Measurements from ENCODE around the gene KRTAP5-10. TPM values are rescaled to one million over a fixed set of nuclear protein-coding genes. Genes with fewer than 3 reads are reported as not detected.
"Not testable (repeated sequence)": the region's sequence is repeated elsewhere in the genome, so short reads cannot be mapped to it uniquely, and the experiment has no call there.

KRTAP5-10 gene
- total and polyA plus RNA-seq, 2 experiments from 2014 or later: not detected

DNA sequence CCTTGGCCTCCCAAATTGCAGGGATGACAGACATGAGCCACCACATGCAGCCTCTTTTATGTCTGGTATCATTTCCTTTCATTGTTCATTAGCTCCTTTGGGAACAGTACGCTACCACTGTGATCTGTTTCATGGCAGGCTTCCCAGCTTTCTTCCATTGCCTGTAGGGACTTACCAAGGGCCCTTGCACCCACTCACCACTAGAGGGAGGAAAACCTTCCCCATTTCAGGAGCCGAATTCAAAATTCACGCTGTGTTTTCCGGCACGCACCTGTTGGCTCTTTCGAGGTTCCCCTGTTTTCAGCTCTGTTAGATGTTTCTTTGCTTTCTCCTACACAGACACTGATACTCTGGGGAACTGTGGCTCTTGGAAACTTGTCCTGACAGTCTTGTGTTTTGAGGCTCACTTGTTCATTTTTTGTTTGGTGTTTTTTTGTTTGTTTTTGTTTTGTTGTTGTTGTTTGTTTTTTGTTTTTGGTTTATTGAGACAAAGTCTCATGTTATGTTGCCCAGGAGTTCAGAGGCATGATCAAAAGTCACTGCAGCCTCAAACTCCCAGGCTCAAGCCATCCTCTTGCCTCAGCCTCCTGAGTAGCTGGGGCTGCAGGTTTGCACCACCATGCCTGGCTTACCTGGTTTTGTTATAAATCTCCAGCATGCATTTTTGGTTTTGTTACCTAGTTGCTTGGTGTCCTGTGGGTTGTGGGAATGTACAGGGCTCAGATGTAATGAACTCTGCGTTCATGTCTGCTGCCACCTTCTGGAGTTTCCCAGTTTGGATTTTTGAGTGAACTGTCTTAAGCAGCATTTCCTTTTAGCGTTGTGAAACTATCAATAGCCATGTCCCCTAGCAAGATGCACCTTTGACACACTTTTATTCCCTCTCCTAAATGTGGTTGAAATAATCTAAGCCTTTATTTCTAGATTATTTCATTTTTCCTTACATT lies 15.0 kb downstream of the KRTAP5-10 start:
- Histone ChIP-seq H3K9me2 (ENCODE audit: insufficient read depth) (no peaks in the 10 kb centered on the region), H4K20me1 (ENCODE audit: insufficient read depth) (no peaks in the 10 kb centered on the region), H3K4me3 (no peak overlapping the region), H3K36me3 (ENCODE audit: low read depth) (no peaks in the 10 kb centered on the region), H3K9me3 (ENCODE audit: low read depth) (no peaks in the 10 kb centered on the region), H3K27ac (no peak overlapping the region), H3K9ac (no peak overlapping the region), H3K27me3 (replicated peaks; ENCODE audit: insufficient read depth) (peaks cover 19% of the 10 kb centered on the region; the same call in 1 of the 2 replicates), H3F3A (ENCODE audit: insufficient read depth) (no peaks in the 10 kb centered on the region), H3K4me2 (ENCODE audit: unreplicated experiment) (no peak overlapping the region), H3K4me1 (ENCODE audit: insufficient read depth) (no peaks in the 10 kb centered on the region), H3K79me2 (ENCODE audit: insufficient read depth) (no peaks in the 10 kb centered on the region), H2AFZ (no peak overlapping the region)
- in situ Hi-C loops (cut with MboI): no loop called here
- 2 to 4% methylated on average over 8 of the region's 8 CpGs for WGBS, 2 experiments (ENCODE audit: low coverage in 1 of 2, low lambda C conversion rate in 2 of 2, missing lambda C conversion rate in 2 of 2)
- TF ChIP-seq EZH2phosphoT487 (IDR thresholded peaks at IDR 0.05; ENCODE audit: insufficient read depth, low read depth) (no peak), EZH2 (IDR thresholded peaks at IDR 0.05; ENCODE audit: insufficient read depth, poor library complexity, severe bottlenecking) (no peak)
- DNase-seq: peak; percentile 90

DNA sequence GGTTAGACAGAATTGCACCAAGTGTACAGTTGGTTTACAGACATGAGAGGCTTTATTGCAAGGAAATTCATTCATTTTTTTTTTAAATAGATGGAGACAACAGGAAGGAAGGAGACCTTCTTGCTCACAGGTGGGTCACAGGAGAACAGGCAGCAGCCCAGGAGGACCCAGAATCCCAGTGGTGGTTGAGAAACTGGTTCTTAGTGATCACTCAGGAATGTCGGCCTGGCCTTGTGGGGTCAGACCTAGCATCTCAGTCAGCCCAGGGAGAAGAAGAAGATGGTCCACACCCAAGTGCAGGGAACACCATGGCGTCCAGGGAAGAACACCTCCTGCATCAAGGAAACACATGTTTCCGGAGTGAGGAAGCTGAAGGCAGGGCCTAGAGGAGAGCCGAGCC lies 16.5 kb downstream of the KRTAP5-10 start:
- no peak overlapping the region for H3K4me3 ChIP-seq
- DNase-seq: no peak
- H3K4me1 ChIP-seq (ENCODE audit: insufficient read depth): no peaks in the 10 kb centered on the region
- H4K20me1 ChIP-seq (ENCODE audit: insufficient read depth): no peaks in the 10 kb centered on the region
- H2AFZ ChIP-seq: no peak overlapping the region
- H3K27ac ChIP-seq: no peak overlapping the region
- no peaks in the 10 kb centered on the region for H3K9me3 ChIP-seq (ENCODE audit: low read depth)
- H3F3A ChIP-seq (ENCODE audit: insufficient read depth): no peaks in the 10 kb centered on the region
- H3K4me2 ChIP-seq (ENCODE audit: unreplicated experiment): no peak overlapping the region
- no peaks in the 10 kb centered on the region for H3K36me3 ChIP-seq (ENCODE audit: low read depth)
- H3K27me3 ChIP-seq (replicated peaks; ENCODE audit: insufficient read depth): peaks cover 7% of the 10 kb centered on the region; the same call in 1 of the 2 replicates
- in situ Hi-C loops (cut with MboI): no loop called here
- no peaks in the 10 kb centered on the region for H3K9me2 ChIP-seq (ENCODE audit: insufficient read depth)
- no peak for TF ChIP-seq EZH2phosphoT487 (IDR thresholded peaks at IDR 0.05; ENCODE audit: insufficient read depth, low read depth)
- no peak for TF ChIP-seq EZH2 (IDR thresholded peaks at IDR 0.05; ENCODE audit: insufficient read depth, poor library complexity, severe bottlenecking)
- no peak overlapping the region for H3K9ac ChIP-seq
- WGBS, 2 experiments (ENCODE audit: low coverage in 1 of 2, low lambda C conversion rate in 2 of 2, missing lambda C conversion rate in 2 of 2): 40 to 54% methylated on average over 4 of the region's 4 CpGs
- H3K79me2 ChIP-seq (ENCODE audit: insufficient read depth): no peaks in the 10 kb centered on the region

DNA sequence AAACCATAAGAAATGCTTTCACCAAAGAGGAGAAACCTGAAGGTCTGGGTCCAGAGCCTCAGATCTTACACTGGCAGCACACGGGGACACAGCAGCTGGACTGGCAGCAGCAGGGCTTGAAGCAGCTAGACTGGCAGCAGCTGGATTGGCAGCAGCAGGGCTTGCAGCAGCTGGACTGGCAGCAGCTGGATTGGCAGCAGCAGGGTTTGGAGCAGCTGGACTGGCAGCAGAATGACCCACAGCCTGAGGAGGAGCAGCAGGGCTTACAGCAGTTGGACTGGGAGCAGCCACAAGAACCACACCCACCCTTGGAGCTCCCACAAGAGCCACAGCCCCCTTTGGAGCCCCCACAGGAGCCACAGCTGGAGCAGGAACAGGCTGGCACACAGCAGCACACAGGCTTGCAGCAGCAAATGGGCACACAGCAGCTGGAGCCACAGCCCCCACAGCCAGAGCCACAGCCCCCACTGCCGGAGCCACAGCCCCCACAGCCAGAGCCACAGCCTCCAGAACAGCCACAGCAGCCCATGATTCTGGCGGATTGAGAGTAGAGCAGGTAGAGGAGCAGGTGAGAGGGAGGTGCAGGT lies 17.0 kb downstream of the KRTAP5-10 start, which contains the start of gene KRTAP5-11:
Gene KRTAP5-11, minus strand, starts transcription at position 567 of the 587 bp plus-strand sequence. Its CDS starts 38 bp downstream, at position 529.
- no peak for TF ChIP-seq EZH2phosphoT487 (IDR thresholded peaks at IDR 0.05; ENCODE audit: insufficient read depth, low read depth)
- TF ChIP-seq EZH2 (IDR thresholded peaks at IDR 0.05; ENCODE audit: insufficient read depth, poor library complexity, severe bottlenecking): no peak
- Histone ChIP-seq H4K20me1 (ENCODE audit: insufficient read depth) (no peaks in the 10 kb centered on the region), H3K9me2 (ENCODE audit: insufficient read depth) (no peaks in the 10 kb centered on the region), H3K36me3 (ENCODE audit: low read depth) (no peaks in the 10 kb centered on the region), H3K27me3 (replicated peaks; ENCODE audit: insufficient read depth) (peaks cover 7% of the 10 kb centered on the region; the same call in 1 of the 2 replicates), H3K79me2 (ENCODE audit: insufficient read depth) (no peaks in the 10 kb centered on the region), H3K9ac (no peak within 1 kb of the TSS), H3K4me1 (ENCODE audit: insufficient read depth) (no peaks in the 10 kb centered on the region), H2AFZ (no peak within 1 kb of the TSS), H3K27ac (no peak within 1 kb of the TSS), H3K9me3 (ENCODE audit: low read depth) (no peaks in the 10 kb centered on the region), H3K4me3 (no peak within 1 kb of the TSS), H3K4me2 (ENCODE audit: unreplicated experiment) (no peak within 1 kb of the TSS), H3F3A (ENCODE audit: insufficient read depth) (no peaks in the 10 kb centered on the region)
- DNase-seq: no peak
- in situ Hi-C loops (cut with MboI): no loop called here
- 9 to 16% methylated on average over 3 of the region's 3 CpGs for WGBS, 2 experiments (ENCODE audit: low coverage in 1 of 2, low lambda C conversion rate in 2 of 2, missing lambda C conversion rate in 2 of 2)

DNA sequence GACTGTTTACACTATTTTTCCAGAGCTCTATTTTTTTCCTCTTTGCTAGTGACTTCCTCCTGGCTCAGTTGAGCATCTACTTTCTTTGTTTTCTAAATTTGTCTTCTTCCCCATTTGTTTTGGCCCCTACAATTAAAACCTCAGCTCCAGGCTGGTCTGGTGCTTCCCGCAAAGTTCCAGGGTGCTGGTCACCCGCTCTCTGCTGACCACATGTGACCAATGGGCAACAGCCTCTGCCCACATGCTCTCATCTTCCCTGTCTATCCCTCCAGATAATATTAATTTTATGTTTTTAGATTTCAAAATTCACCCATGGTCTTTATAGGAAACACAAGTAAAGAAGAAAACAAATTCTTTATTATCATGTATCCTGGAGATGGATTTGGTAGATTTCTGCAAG lies 17.6 kb downstream of the KRTAP5-10 start:
- H3K4me2 ChIP-seq (ENCODE audit: unreplicated experiment); in situ Hi-C loops (cut with MboI); H3K79me2 ChIP-seq (ENCODE audit: insufficient read depth); H3K4me1 ChIP-seq (ENCODE audit: insufficient read depth); H3K9me3 ChIP-seq (ENCODE audit: low read depth); H3K9me2 ChIP-seq (ENCODE audit: insufficient read depth); H3K9ac ChIP-seq; H2AFZ ChIP-seq; H3K36me3 ChIP-seq (ENCODE audit: low read depth); H3K27ac ChIP-seq; H3F3A ChIP-seq (ENCODE audit: insufficient read depth); DNase-seq; H3K4me3 ChIP-seq; H3K27me3 ChIP-seq (replicated peaks; ENCODE audit: insufficient read depth); H4K20me1 ChIP-seq (ENCODE audit: insufficient read depth): not testable (repeated sequence)
- WGBS, 2 experiments (ENCODE audit: low coverage in 1 of 2, low lambda C conversion rate in 2 of 2, missing lambda C conversion rate in 2 of 2): 36 to 51% methylated on average over 2 of the region's 2 CpGs

DNA sequence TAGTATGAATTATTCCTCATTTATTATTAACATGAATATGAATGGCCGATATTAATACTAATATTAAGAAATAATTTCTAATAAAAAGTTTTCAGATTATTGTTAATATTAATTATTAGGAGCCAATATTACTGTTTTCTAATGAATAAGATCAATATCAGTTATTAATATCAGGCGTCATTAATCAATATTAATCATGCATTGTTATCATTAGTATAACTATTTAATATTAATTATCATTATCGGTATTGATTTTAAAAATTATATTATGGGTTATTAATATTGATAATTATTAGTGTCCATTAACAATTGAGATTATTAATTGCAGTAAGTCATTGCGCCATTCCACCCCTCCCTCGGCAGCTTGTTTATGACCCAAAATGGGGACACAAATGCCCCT lies 20.3 kb downstream of the KRTAP5-10 start:
- H3K9ac ChIP-seq; H3K4me1 ChIP-seq (ENCODE audit: insufficient read depth); H3K4me3 ChIP-seq; H2AFZ ChIP-seq; H4K20me1 ChIP-seq (ENCODE audit: insufficient read depth); H3F3A ChIP-seq (ENCODE audit: insufficient read depth); H3K79me2 ChIP-seq (ENCODE audit: insufficient read depth); H3K9me3 ChIP-seq (ENCODE audit: low read depth); H3K27ac ChIP-seq; H3K4me2 ChIP-seq (ENCODE audit: unreplicated experiment); in situ Hi-C loops (cut with MboI); DNase-seq; H3K27me3 ChIP-seq (replicated peaks; ENCODE audit: insufficient read depth); H3K9me2 ChIP-seq (ENCODE audit: insufficient read depth); H3K36me3 ChIP-seq (ENCODE audit: low read depth): not testable (repeated sequence)
- 26 to 38% methylated on average over 5 of the region's 5 CpGs for WGBS, 2 experiments (ENCODE audit: low coverage in 1 of 2, low lambda C conversion rate in 2 of 2, missing lambda C conversion rate in 2 of 2)

DNA sequence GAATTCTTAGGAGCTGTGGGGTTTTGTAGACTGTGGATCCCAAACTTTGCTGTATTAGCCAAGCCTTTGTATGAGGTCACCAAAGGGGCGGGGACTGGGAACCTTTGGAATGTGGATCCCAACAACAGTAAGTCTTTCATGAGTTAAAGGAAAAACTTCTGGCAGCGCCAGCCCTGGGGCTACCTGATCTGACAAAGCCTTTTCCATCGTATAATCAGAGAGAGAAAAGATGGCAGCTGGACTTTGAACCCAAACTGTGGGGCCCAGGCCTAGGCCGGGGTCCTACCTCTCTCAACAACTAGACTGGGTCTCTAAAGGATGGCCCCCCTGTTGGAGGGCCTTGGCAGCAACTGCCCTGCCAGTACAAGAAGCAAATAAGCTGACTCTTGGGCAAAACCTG lies 23.0 kb downstream of the KRTAP5-10 start:
- WGBS, 2 experiments (ENCODE audit: low coverage in 1 of 2, low lambda C conversion rate in 2 of 2, missing lambda C conversion rate in 2 of 2): 51 to 55% methylated on average over 4 of the region's 4 CpGs
- H2AFZ ChIP-seq; H3K36me3 ChIP-seq (ENCODE audit: low read depth); H3F3A ChIP-seq (ENCODE audit: insufficient read depth); H3K4me2 ChIP-seq (ENCODE audit: unreplicated experiment); H3K27ac ChIP-seq; H3K27me3 ChIP-seq (replicated peaks; ENCODE audit: insufficient read depth); in situ Hi-C loops (cut with MboI); H3K9ac ChIP-seq; DNase-seq; H3K79me2 ChIP-seq (ENCODE audit: insufficient read depth); H4K20me1 ChIP-seq (ENCODE audit: insufficient read depth); H3K9me3 ChIP-seq (ENCODE audit: low read depth); H3K4me3 ChIP-seq; H3K9me2 ChIP-seq (ENCODE audit: insufficient read depth); H3K4me1 ChIP-seq (ENCODE audit: insufficient read depth): not testable (repeated sequence)
